Stimulated activated CD4-positive, alpha-beta T cell treated with anti-CD3 and anti-CD28 coated beads, Interleukin-4, amount 100 ng/mL, for 1 hour (primary cell): ENCODE data around the gene SLC4A5.
A peak's percentile ranks its signal among the peaks of the same experiment; 100 is the strongest.
"Not testable (repeated sequence)": the region's sequence is repeated elsewhere in the genome, so short reads cannot be mapped to it uniquely, and the experiment has no call there.

Experiments
- DNase-seq: peaks from one replicate; pipeline ENCODE4 v3.0.0-alpha.2; 2020

SLC4A5 gene

DNA sequence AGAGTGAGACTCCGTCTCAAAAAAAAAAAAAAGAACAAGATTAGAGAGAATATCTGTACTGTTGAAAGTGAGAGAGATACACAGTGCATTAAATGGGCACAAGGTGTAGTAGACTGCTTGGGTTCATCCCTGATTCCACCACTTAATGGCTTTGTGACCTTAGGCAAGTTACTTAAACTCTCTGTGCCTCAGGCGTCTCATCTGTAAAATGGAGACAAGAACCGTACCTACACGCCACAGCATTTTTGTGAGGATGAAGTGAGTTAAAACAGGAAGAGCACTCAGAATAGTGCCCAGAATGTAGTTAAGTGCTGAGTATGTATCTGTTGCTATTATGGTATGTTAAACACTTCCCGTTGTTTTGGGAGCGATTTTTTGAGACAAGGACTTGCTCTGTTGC lies 80.5 kb downstream of the SLC4A5 start:
- DNase-seq = no peak

- DNase-seq = no peak
Measured at GRCh38 chr2:74261204-74261864, 81.9 kb downstream of the SLC4A5 start.

DNA sequence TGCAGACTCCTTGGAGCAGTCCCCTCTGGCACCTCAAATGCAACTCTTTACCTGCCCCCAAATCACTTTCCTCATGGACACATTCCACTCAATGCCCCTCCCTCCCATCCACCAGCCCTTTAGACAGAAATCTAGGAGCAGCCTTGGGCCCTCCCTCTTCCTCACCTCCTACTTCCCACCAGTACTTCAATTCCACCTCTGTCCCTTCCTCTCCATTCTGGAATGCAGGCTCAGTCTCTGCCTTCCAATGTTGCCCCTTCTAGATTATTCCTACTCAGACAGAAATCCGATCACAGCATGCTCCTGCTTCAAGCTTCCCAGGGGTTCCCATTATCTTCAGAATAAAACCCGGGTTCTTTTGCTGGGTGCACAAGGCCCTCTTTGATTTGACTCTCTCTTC lies 82.7 kb downstream of the SLC4A5 start:
- DNase-seq = no peak

- DNase-seq = no peak
Measured at GRCh38 chr2:74259733-74260132, 83.5 kb downstream of the SLC4A5 start.

DNA sequence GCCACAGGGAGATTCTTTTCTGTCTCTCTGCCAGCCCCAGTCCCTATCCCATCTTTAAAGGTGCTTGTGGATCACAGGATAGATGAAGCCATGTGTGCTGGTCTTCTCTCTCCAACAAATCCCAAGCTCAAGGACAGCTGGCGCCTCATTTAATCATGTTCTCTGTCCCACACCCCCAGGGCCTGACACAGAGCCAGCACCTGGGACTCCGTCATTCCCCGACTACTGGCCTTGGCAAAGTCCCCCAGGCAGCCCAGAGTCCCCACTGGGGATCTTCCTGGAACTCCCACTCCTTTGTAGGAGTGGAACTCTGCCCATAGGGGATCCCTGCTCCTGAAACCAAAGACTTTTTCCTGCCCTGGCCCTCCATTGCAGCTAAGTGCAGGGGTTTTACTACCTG lies 84.0 kb downstream of the SLC4A5 start:
- DNase-seq = no peak

GRCh38 chr2:74255660-74256213 lies 87.5 kb downstream of the SLC4A5 start:
- DNase-seq = no peak

DNA sequence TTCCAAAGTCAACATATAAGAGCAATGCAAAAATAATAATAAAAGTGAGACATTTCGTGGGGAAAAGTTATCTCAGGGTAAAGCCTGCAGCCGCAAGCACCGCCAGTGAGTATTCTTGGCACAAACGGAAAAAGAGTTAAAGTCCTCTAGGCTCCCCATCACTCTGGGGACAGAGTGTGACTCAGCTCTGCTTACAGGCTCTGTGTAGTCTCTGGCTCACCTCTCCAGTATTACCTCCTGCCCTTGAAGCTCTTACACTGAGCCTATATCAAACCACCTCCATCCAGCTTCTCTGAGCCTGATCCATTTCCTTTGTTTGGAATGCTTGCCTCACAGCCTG lies 89.3 kb downstream of the SLC4A5 start:
- no peak for DNase-seq

DNA sequence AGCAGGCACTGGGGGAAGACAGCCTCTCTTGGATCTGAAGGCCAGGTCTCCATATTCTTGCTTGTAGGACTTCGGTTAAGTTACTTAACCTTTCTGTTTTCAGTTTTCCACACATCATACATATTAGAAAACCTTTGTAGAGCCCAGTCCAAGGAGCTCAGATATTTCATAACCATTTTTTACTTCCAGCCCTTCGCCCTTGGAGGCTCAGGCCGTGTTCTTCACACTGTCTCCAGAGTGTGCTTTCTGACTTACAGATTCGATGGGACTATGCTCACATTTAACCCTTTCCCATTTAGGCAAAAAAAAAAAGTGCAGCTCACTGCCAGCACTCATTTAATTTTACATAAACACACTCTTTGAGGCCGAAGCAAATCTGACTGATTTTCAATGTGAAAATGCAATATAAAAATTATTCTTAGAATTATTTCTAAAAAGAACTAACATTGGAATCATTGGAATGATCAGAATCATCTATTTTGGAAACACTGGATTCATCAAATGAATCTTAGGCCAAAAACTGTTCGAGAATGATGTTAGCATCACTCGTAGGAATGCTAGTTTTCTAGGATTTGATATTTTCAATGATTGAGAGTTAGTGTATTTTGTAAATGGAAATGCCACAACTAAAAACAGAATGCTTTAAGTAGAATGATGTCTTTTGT lies 89.8 kb downstream of the SLC4A5 start:
- no peak for DNase-seq

DNA sequence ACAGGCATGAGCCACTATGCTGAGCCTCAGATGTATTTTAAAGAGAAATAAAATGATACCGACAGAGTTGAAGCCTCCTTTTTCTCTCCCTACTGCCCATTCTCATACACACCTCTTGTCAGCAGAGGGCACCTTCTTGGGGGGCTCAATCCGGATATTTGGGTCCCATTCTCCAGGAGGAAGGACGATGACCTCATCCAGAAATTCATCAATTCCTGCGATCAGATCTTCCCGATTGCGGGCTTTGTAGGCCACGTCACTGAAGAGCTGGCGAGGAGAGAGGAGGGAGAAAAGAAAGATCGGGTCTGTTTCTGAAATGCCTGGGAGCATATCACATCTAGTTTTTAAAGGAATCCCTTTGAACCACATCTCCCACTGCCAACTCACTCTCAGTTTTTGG lies 90.4 kb downstream of the SLC4A5 start:
- no peak for DNase-seq

- no peak for DNase-seq
Measured at GRCh38 chr2:74252036-74252435, 91.2 kb downstream of the SLC4A5 start.

GRCh38 chr2:74250189-74250631 lies 93.0 kb downstream of the SLC4A5 start:
- peak; percentile 60 for DNase-seq

- no peak for DNase-seq
Measured at GRCh38 chr2:74249406-74250122, 93.7 kb downstream of the SLC4A5 start.

- no peak for DNase-seq
Measured at GRCh38 chr2:74246496-74247195, 96.6 kb downstream of the SLC4A5 start.

DNA sequence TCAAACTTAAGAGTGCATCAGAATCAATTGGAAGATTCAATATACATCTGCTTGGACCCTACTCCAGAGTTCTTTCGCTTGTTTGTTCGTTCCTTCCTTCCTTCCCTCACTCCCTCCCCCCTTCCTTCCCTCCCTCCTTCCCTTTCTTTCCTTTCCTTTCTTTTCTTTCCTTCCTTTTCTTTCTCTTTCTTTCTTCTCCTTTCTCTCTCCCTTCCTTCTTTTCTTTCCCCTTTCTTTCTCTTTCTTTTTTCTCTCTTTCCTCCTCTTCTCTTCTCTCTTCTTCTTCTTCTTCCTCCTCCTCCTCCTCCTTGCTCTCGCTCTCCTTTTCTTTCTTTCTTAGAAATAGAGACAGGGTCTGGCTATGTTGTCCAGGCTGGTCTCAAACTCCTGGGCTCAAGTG lies 98.9 kb downstream of the SLC4A5 start:
- DNase-seq = no peak

GRCh38 chr2:74242354-74243071 lies 100.7 kb downstream of the SLC4A5 start:
- DNase-seq = no peak

- DNase-seq = no peak
Measured at GRCh38 chr2:74239346-74239745, 103.9 kb downstream of the SLC4A5 start.

GRCh38 chr2:74238879-74239278 lies 104.3 kb downstream of the SLC4A5 start:
- DNase-seq = no peak

- DNase-seq = no peak
Measured at GRCh38 chr2:74235041-74235440, 108.2 kb downstream of the SLC4A5 start.

GRCh38 chr2:74233648-74234047 lies 109.6 kb downstream of the SLC4A5 start:
- no peak for DNase-seq

DNA sequence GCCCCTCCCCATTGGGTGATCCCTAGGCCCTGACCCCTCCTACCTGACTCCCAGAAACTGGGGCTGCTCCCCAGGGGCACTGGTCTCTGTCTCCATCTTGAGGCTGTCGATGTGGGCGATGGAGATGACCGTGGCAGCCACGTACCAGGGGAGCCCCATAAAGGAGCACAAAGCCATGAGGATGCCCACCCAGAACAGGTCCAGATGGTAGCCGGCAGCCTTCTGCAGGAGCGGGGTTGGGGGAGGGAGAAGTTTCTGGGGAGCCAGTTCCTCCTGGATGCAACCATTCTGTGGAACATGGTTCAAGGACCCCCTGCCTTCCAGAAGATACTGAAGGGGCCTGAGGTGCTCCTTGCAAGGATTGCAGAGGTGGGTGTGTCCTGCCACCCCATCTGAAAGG lies 110.8 kb downstream of the SLC4A5 start:
- DNase-seq = no peak

DNA sequence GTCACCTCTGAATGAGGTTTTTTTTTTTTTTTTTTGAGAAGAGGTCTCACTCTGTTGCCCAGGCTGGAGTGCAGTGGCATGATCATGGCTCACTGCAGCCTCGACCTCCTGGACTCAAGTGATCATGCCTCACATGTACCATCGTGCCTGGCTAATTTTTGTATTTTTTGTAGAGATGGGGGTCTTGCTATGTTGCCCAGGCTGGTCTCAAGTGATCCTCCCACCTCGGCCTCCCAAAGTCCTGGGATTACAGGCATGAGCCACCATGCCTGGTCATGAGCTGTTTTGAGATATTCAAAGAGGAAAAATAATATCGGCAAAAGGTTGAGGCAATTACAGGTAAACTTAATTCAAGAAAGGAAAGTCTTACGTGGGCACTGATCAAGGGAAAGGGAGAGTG lies 113.4 kb downstream of the SLC4A5 start:
- DNase-seq = not testable (repeated sequence)

GRCh38 chr2:74228772-74229171 lies 114.4 kb downstream of the SLC4A5 start:
- DNase-seq = no peak

DNA sequence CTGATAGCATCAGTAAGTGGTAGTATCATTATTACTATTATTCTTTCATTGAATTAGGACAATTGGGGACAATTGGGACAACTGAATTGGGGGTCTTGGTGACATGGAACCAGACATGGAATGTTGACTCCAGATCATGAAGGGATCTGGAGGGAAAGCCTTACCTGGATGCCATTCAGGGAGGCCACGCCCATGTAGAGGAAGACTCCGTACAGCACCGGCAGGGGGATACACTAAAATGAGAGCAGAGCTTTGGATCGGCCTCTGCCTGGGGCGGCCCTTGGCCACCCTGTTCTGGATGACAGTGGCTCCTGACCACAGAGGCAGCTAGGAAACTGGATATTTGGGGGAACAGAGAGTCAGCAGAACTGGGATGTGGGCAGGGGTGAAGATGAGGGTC lies 115.6 kb downstream of the SLC4A5 start:
- no peak for DNase-seq
